Endodermal cell (in vitro differentiated cells): ENCODE measurements around the gene ERAL1. TPM values are rescaled to one million over a fixed set of nuclear protein-coding genes. Genes with fewer than 3 reads are reported as not detected.
A peak's percentile ranks its signal among the peaks of the same experiment; 100 is the strongest.

ENCODE experiments used
- DNase-seq: peaks from one replicate; pipeline ENCODE4 v3.0.0-alpha.2; 2017
- H3K27ac ChIP-seq: 2 replicates; pipeline ENCODE4 v1.5.1; 2013; ENCODE audit warnings: mild to moderate bottlenecking, low read depth, low read length, moderate library complexity
- H3K27me3 ChIP-seq: 2 replicates; pipeline ENCODE4 v1.6.1; 2013; ENCODE audit warnings: mild to moderate bottlenecking, low read length, moderate library complexity; ENCODE audit not compliant: insufficient read depth, control insufficient read depth, poor library complexity, severe bottlenecking
- H3K36me3 ChIP-seq: 2 replicates; pipeline ENCODE4 v1.7.0; 2013; ENCODE audit warnings: mild to moderate bottlenecking, low read length, moderate library complexity; ENCODE audit not compliant: control insufficient read depth, insufficient read depth
- H3K4me1 ChIP-seq: one replicate; pipeline ENCODE4 v1.7.0; 2013; ENCODE audit warnings: low read length; ENCODE audit not compliant: control insufficient read depth, insufficient read depth
- H3K4me3 ChIP-seq: 2 replicates; pipeline ENCODE4 v1.5.1; 2013; ENCODE audit warnings: mild to moderate bottlenecking, low read length, moderate library complexity
- H3K9ac ChIP-seq: 2 replicates; pipeline ENCODE4 v1.6.1; 2013; ENCODE audit warnings: mild to moderate bottlenecking, low read length, moderate library complexity; ENCODE audit not compliant: poor library complexity, severe bottlenecking; ENCODE audit errors: extremely low read depth
- H3K9me3 ChIP-seq: 2 replicates; pipeline ENCODE4 v1.6.1; 2013; ENCODE audit warnings: mild to moderate bottlenecking, low read length, moderate library complexity; ENCODE audit not compliant: control insufficient read depth
- H3K27ac Mint-ChIP-seq: 2 replicates; pipeline ENCODE4 v1.8.0; 2020; ENCODE audit warnings: mixed read lengths
- H3K27me3 Mint-ChIP-seq: 2 replicates; pipeline ENCODE4 v1.8.0; 2021; ENCODE audit warnings: mild to moderate bottlenecking, mixed read lengths; ENCODE audit not compliant: insufficient read depth
- H3K36me3 Mint-ChIP-seq: 2 replicates; pipeline ENCODE4 v1.8.0; 2020; ENCODE audit warnings: low read depth, mixed read lengths
- H3K4me1 Mint-ChIP-seq: 2 replicates; pipeline ENCODE4 v1.8.0; 2020; ENCODE audit warnings: mixed read lengths
- H3K4me3 Mint-ChIP-seq: 2 replicates; pipeline ENCODE4 v1.8.0; 2020; ENCODE audit warnings: mild to moderate bottlenecking, moderate library complexity, mixed read lengths
- H3K9me3 Mint-ChIP-seq: 2 replicates; pipeline ENCODE4 v1.8.0; 2020; ENCODE audit warnings: mild to moderate bottlenecking, mixed read lengths
- WGBS, 2 experiments: methylation state at CpG; one replicate each; pipeline versions ENCODE4 v1.1.5 to v1.1.7; 2013; ENCODE audit warnings: missing lambda C conversion rate in 2 of 2, mixed read lengths in 1 of 2; ENCODE audit not compliant: insufficient coverage in 1 of 2, insufficient read length in 1 of 2; 5-methylcytosine and 5-hydroxymethylcytosine counted together
- total RNA-seq, 2 donors: library from RNA; stranded (reverse); fragmentation: NEBNext Ultra II Directional in 1 of 2; extraction: Animal tissue kit (Norgen Biotek cat#: 25700) in 1 of 2; gene quantifications; 2 replicates in 1 of 2; 3 replicates in 1 of 2; pipeline ENCODE4 v1.2.1, GENCODE V29; 2021
- TF ChIP-seq, protein P1 (sequence below): fragments of 200-600 bp; sonication (generic); conservative IDR thresholded peaks from 2 replicates; pipeline ENCODE4 v1.5.0; 2021; ENCODE audit warnings: antibody characterized with exemption, mild to moderate bottlenecking

The ERAL1 gene
- total RNA-seq, 2 donors from 2014 or later, result 54.2 to 60.9 TPM

DNA sequence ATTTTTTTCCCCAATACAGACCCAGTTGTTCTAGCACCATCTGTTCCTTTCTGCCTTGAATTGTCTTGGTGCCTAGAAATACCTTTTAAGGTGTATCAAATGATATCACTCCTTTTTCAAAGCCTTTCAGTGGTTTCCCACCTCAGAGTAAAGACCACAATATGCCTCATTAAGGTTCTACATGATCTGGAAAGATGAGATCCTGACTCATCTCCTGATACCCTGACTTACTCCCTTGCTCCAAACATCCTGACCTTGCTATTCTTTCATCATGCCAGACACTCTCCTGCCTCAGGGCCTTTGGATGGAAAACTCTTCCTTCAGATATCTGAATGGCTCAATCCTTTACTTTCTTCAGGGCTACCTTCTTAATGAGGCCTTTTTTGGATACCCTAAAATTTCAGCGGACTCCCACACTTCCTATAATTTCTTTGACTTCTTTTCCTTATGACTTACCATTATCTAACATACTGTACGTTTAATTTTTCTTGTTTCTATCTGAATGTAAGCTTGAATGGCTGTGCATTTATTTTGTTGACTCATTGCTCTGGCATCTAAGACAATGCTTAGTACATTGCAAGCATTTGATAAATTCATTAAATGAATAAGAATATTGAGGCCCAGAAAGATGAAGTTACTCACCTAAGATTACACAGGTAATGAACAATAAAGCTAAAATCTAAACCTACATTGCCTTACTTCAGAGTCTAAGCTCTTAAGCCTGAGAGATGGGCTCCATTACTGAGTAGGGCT lies 23.5 kb downstream of the ERAL1 start:
- Histone ChIP-seq H3K4me3 (no peak overlapping the region), H3K27me3 (no peaks in the 10 kb centered on the region), H3K4me1 (no peaks in the 10 kb centered on the region), H3K9me3 (peaks cover 4% of the 10 kb centered on the region), H3K36me3 (peaks cover 51% of the 10 kb centered on the region), H3K27ac (no peak overlapping the region), H3K9ac (no peak overlapping the region)
- DNase-seq, result no peak
- 82 to 100% methylated on average over 1 to 2 of the region's 2 CpGs for WGBS, 2 experiments
- peaks cover 3% of the 10 kb centered on the region for H3K4me1 Mint-ChIP-seq
- no peaks in the 10 kb centered on the region for H3K27me3 Mint-ChIP-seq
- H3K36me3 Mint-ChIP-seq, result peaks cover 46% of the 10 kb centered on the region
- peaks cover 8% of the 10 kb centered on the region for H3K9me3 Mint-ChIP-seq
- no peak overlapping the region for H3K27ac Mint-ChIP-seq
- H3K4me3 Mint-ChIP-seq, result no peak overlapping the region
- TF ChIP-seq, protein P1, sequence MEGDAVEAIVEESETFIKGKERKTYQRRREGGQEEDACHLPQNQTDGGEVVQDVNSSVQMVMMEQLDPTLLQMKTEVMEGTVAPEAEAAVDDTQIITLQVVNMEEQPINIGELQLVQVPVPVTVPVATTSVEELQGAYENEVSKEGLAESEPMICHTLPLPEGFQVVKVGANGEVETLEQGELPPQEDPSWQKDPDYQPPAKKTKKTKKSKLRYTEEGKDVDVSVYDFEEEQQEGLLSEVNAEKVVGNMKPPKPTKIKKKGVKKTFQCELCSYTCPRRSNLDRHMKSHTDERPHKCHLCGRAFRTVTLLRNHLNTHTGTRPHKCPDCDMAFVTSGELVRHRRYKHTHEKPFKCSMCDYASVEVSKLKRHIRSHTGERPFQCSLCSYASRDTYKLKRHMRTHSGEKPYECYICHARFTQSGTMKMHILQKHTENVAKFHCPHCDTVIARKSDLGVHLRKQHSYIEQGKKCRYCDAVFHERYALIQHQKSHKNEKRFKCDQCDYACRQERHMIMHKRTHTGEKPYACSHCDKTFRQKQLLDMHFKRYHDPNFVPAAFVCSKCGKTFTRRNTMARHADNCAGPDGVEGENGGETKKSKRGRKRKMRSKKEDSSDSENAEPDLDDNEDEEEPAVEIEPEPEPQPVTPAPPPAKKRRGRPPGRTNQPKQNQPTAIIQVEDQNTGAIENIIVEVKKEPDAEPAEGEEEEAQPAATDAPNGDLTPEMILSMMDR, result no peak

DNA sequence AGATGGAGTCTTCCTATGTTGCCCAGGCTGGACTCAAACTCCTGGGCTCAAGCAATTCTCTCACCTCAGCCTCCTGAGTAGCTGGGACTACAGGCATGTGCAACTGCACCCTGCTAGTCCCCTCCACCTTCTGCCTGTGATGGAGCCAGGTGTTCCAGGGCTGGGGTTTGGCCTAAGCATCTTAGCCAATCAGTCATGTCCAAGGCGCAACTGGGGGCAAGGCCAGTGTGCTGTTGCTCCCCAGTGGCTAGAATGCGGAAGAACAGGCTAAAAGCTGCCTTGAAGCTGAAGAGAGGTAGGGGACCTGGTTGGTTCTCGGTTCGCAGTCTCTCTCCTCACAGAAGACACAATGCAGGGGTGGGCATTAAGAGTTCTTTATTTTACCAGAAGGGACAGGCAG lies 24.2 kb downstream of the ERAL1 start:
- DNase-seq, result peak; percentile 94
- Histone ChIP-seq H3K9ac (no peak overlapping the region), H3K27ac (no peak overlapping the region), H3K9me3 (peaks cover 4% of the 10 kb centered on the region), H3K27me3 (no peaks in the 10 kb centered on the region), H3K36me3 (peaks cover 54% of the 10 kb centered on the region), H3K4me1 (no peaks in the 10 kb centered on the region), H3K4me3 (no peak overlapping the region)
- 61 to 94% methylated on average over 2 to 4 of the region's 4 CpGs for WGBS, 2 experiments
- Mint-ChIP-seq H3K27ac (peak overlapping the region; percentile 54), H3K4me3 (no peak overlapping the region), H3K4me1 (peaks cover 2% of the 10 kb centered on the region), H3K36me3 (peaks cover 47% of the 10 kb centered on the region), H3K9me3 (peaks cover 8% of the 10 kb centered on the region), H3K27me3 (no peaks in the 10 kb centered on the region)
- TF ChIP-seq, protein P1, result peak; percentile 84

DNA sequence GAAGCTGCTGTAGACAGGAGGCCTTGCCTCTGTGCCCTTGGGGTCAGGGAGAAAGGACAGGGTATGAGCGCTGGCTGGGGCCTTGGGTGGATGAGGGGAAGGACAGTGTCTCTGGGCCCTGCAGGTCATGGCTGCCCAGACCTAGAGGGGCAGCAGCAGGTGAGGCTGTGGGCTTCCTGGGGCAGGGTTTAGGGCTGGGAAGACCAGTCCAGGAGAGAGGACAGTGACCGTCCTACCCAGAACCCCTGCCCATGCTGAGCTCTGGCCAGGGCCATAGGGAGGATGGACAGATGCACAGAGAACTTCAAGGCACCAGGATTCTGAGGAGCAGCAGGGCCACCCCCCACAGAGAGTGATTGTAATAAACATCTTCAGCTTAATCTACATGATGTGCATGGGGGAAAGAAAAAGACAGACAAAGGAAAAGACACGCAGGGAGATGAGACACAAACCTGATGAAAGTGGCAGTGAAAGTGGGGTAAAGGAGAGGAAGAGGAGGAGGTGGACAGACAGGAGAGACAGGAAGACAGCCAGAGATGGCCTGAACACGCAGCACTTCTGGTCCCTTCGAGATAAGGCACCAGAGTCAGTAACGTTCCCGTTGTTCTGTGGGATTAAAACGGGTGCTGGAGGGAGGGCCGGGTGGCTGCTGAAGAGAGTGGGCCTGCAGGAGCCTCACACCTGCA lies 25.2 kb downstream of the ERAL1 start:
- H3K27ac ChIP-seq, result no peak overlapping the region
- Mint-ChIP-seq H3K27ac (peak overlapping the region; percentile 54), H3K27me3 (no peaks in the 10 kb centered on the region), H3K36me3 (peaks cover 55% of the 10 kb centered on the region), H3K4me3 (no peak overlapping the region), H3K9me3 (peaks cover 8% of the 10 kb centered on the region), H3K4me1 (peaks cover 2% of the 10 kb centered on the region)
- H3K9me3 ChIP-seq, result peaks cover 4% of the 10 kb centered on the region
- no peak overlapping the region for H3K9ac ChIP-seq
- 82 to 84% methylated on average over 8 to 9 of the region's 9 CpGs for WGBS, 2 experiments
- H3K4me1 ChIP-seq, result no peaks in the 10 kb centered on the region
- DNase-seq, result no peak
- H3K27me3 ChIP-seq, result no peaks in the 10 kb centered on the region
- H3K4me3 ChIP-seq, result no peak overlapping the region
- TF ChIP-seq, protein P1, result no peak
- peaks cover 59% of the 10 kb centered on the region for H3K36me3 ChIP-seq
